Mesenchymal stem cell (in vitro differentiated cells and primary cell): Measurements from ENCODE around the gene ST8SIA6.

Experiments used
- DNase-seq: peaks from one replicate; pipeline ENCODE4 v3.0.0-alpha.2; 2013
- H2AFZ ChIP-seq: one replicate; pipeline ENCODE4 v1.6.1; 2013; ENCODE audit warnings: low read depth, mild to moderate bottlenecking, control low read depth, inconsistent platforms, low read length, moderate library complexity
- H2AK5ac ChIP-seq: 2 replicates; pipeline ENCODE4 v1.6.1; 2013; ENCODE audit warnings: low read length, moderate library complexity, mild to moderate bottlenecking, inconsistent platforms; ENCODE audit not compliant: severe bottlenecking
- H2BK120ac ChIP-seq: one replicate; pipeline ENCODE4 v1.6.1; 2013; ENCODE audit warnings: low read depth, mild to moderate bottlenecking, inconsistent platforms, low read length, moderate library complexity
- H2BK12ac ChIP-seq, 2 experiments: one replicate each; pipeline ENCODE4 v1.6.1; 2013; ENCODE audit warnings: inconsistent platforms in 2 of 2, low read length in 2 of 2, mild to moderate bottlenecking in 2 of 2, moderate library complexity in 2 of 2, control low read depth in 1 of 2
- H2BK15ac ChIP-seq: one replicate; pipeline ENCODE4 v1.6.1; 2013; ENCODE audit warnings: mild to moderate bottlenecking, low read depth, inconsistent platforms; ENCODE audit not compliant: poor library complexity, severe bottlenecking
- H2BK5ac ChIP-seq: 2 replicates; pipeline ENCODE4 v1.6.1; 2013; ENCODE audit warnings: low read depth, mild to moderate bottlenecking, low read length, control low read depth, inconsistent platforms; ENCODE audit not compliant: poor library complexity, severe bottlenecking
- H3K14ac ChIP-seq, 2 experiments: one replicate each; pipeline ENCODE4 v1.6.1; 2013; ENCODE audit warnings: inconsistent platforms in 2 of 2, low read length in 2 of 2, control low read depth in 1 of 2, mild to moderate bottlenecking in 1 of 2, moderate library complexity in 1 of 2
- H3K18ac ChIP-seq, 2 experiments: one replicate each; pipeline ENCODE4 v1.6.1; 2013; ENCODE audit warnings: inconsistent platforms in 2 of 2, low read length in 2 of 2, control low read depth in 1 of 2, low read depth in 1 of 2, mild to moderate bottlenecking in 1 of 2
- H3K23ac ChIP-seq, 2 experiments: one replicate each; pipeline ENCODE4 v1.6.1; 2013; ENCODE audit warnings: inconsistent platforms in 2 of 2, low read length in 2 of 2, mild to moderate bottlenecking in 2 of 2, moderate library complexity in 2 of 2, control low read depth in 1 of 2
- H3K27ac ChIP-seq: 2 replicates; pipeline ENCODE4 v1.5.1; 2013; ENCODE audit warnings: mild to moderate bottlenecking, moderate library complexity, low read length, control low read depth, inconsistent platforms; ENCODE audit not compliant: poor library complexity, severe bottlenecking
- H3K27me3 ChIP-seq, 2 experiments: 2 replicates each; pipeline versions ENCODE4 v1.6.1 to v1.7.0; 2013; ENCODE audit warnings: low read length in 2 of 2, mild to moderate bottlenecking in 2 of 2, moderate library complexity in 2 of 2, control low read depth in 1 of 2, inconsistent platforms in 1 of 2; ENCODE audit not compliant: control insufficient read depth in 1 of 2, insufficient read depth in 1 of 2
- H3K36me3 ChIP-seq, 2 experiments: 2 replicates each; pipeline versions ENCODE4 v1.6.1 to v1.7.0; 2013; ENCODE audit warnings: low read length in 2 of 2, control low read depth in 1 of 2, inconsistent platforms in 1 of 2, low read depth in 1 of 2, mild to moderate bottlenecking in 1 of 2; ENCODE audit not compliant: insufficient read depth in 2 of 2, control insufficient read depth in 1 of 2
- H3K4ac ChIP-seq, 2 experiments: one replicate each; pipeline ENCODE4 v1.6.1; 2013; ENCODE audit warnings: inconsistent platforms in 2 of 2, low read length in 2 of 2, mild to moderate bottlenecking in 2 of 2, moderate library complexity in 2 of 2, control low read depth in 1 of 2, low read depth in 1 of 2
- H3K4me1 ChIP-seq: 2 replicates; pipeline ENCODE4 v1.6.1; 2013; ENCODE audit warnings: low read depth, low read length, control low read depth; ENCODE audit not compliant: control insufficient read depth, insufficient read depth
- H3K4me2 ChIP-seq: 2 replicates; pipeline ENCODE4 v1.6.1; 2013; ENCODE audit warnings: low read length, mild to moderate bottlenecking, inconsistent platforms; ENCODE audit not compliant: poor library complexity, severe bottlenecking
- H3K4me3 ChIP-seq, 2 experiments: 2 replicates each; pipeline versions ENCODE4 v1.5.1 to v1.7.0; 2013; ENCODE audit warnings: low read length in 2 of 2, mild to moderate bottlenecking in 2 of 2, control low read depth in 1 of 2, low read depth in 1 of 2; ENCODE audit not compliant: insufficient read depth in 1 of 2
- H3K79me1 ChIP-seq: replicated peaks from 2 replicates; pipeline ENCODE4 v1.6.1; 2013; ENCODE audit warnings: mild to moderate bottlenecking, control low read depth, low read length, inconsistent platforms; ENCODE audit not compliant: poor library complexity, severe bottlenecking
- H3K9ac ChIP-seq: 2 replicates; pipeline ENCODE4 v1.7.0; 2013; ENCODE audit warnings: mild to moderate bottlenecking, low read length, moderate library complexity
- H3K9me3 ChIP-seq: 2 replicates; pipeline ENCODE4 v1.7.0; 2013; ENCODE audit warnings: mild to moderate bottlenecking, low read length; ENCODE audit not compliant: control insufficient read depth
- H4K8ac ChIP-seq: one replicate; pipeline ENCODE4 v1.6.1; 2013; ENCODE audit warnings: inconsistent platforms, mild to moderate bottlenecking, low read length, moderate library complexity
- H4K91ac ChIP-seq: one replicate; pipeline ENCODE4 v1.6.1; 2013; ENCODE audit warnings: mild to moderate bottlenecking, low read length, inconsistent platforms
- WGBS: methylation state at CpG from one replicate; pipeline ENCODE4 v1.1.7; 2013; ENCODE audit warnings: mixed read lengths; 5-methylcytosine and 5-hydroxymethylcytosine counted together

The ST8SIA6 gene

GRCh38 chr10:17435187-17435586 is 19.2 kb downstream of the ST8SIA6 start:
- H3K18ac ChIP-seq, result no peak overlapping the region
- no peak overlapping the region for H3K14ac ChIP-seq
- H2BK5ac ChIP-seq, result no peak overlapping the region
- H3K4ac ChIP-seq, result no peak overlapping the region
- H2AK5ac ChIP-seq, result no peak overlapping the region
- H2BK12ac ChIP-seq, result no peak overlapping the region
- H3K4me2 ChIP-seq, result no peak overlapping the region
- H3K27me3 ChIP-seq, result peaks cover 4 to 12% of the 10 kb centered on the region in 2 experiments
- H3K23ac ChIP-seq, result no peak overlapping the region
- H3K4me3 ChIP-seq, result no peak overlapping the region
- no peak overlapping the region for H2AFZ ChIP-seq
- no peaks in the 10 kb centered on the region for H3K9me3 ChIP-seq
- H2BK120ac ChIP-seq, result no peak overlapping the region
- no peak overlapping the region for H2BK15ac ChIP-seq
- no peak overlapping the region for H3K9ac ChIP-seq
- DNase-seq, result no peak
- H3K36me3 ChIP-seq, result no peaks in the 10 kb centered on the region
- no peak overlapping the region for H3K27ac ChIP-seq
- H4K8ac ChIP-seq, result no peak overlapping the region
- no peak overlapping the region for H4K91ac ChIP-seq
- H3K79me1 ChIP-seq, result no peaks in the 10 kb centered on the region
- no peaks in the 10 kb centered on the region for H3K4me1 ChIP-seq

- peaks cover 4 to 24% of the 10 kb centered on the region in 2 experiments for H3K27me3 ChIP-seq
- 76% methylated on average over 6 of the region's 6 CpGs for WGBS
These were observed 21.7 kb downstream of the ST8SIA6 start for GRCh38 chr10:17432723-17433122.

GRCh38 chr10:17431871-17432311 is 22.5 kb downstream of the ST8SIA6 start:
- no peak overlapping the region for H3K27ac ChIP-seq
- 81% methylated on average over 7 of the region's 7 CpGs for WGBS
- H3K79me1 ChIP-seq, result no peaks in the 10 kb centered on the region
- no peak overlapping the region for H3K14ac ChIP-seq
- no peak for DNase-seq
- H3K4me3 ChIP-seq, result no peak overlapping the region
- H2AK5ac ChIP-seq, result no peak overlapping the region
- H3K4me1 ChIP-seq, result no peaks in the 10 kb centered on the region
- H4K91ac ChIP-seq, result no peak overlapping the region
- no peak overlapping the region for H3K4ac ChIP-seq
- H3K36me3 ChIP-seq, result no peaks in the 10 kb centered on the region
- no peak overlapping the region for H4K8ac ChIP-seq
- H3K27me3 ChIP-seq, result peaks cover 4 to 27% of the 10 kb centered on the region in 2 experiments
- H3K18ac ChIP-seq, result no peak overlapping the region
- no peak overlapping the region for H2AFZ ChIP-seq
- H2BK15ac ChIP-seq, result no peak overlapping the region
- no peak overlapping the region for H2BK12ac ChIP-seq
- H3K9me3 ChIP-seq, result no peaks in the 10 kb centered on the region
- no peak overlapping the region for H3K9ac ChIP-seq
- no peak overlapping the region for H3K23ac ChIP-seq
- no peak overlapping the region for H2BK120ac ChIP-seq
- no peak overlapping the region for H2BK5ac ChIP-seq
- no peak overlapping the region for H3K4me2 ChIP-seq

More at GRCh38 chr10:17432723-17433122, 21.7 kb downstream of the ST8SIA6 start:
- Histone ChIP-seq H3K79me1 (no peaks in the 10 kb centered on the region), H2AFZ (no peak overlapping the region), H3K36me3 (no peaks in the 10 kb centered on the region), H3K23ac (no peak overlapping the region), H3K27ac (no peak overlapping the region), H3K14ac (no peak overlapping the region), H2AK5ac (no peak overlapping the region), H2BK15ac (no peak overlapping the region), H2BK12ac (no peak overlapping the region), H3K18ac (no peak overlapping the region), H3K9ac (no peak overlapping the region), H3K4me2 (no peak overlapping the region), H3K9me3 (no peaks in the 10 kb centered on the region), H2BK120ac (no peak overlapping the region), H3K4ac (no peak overlapping the region), H3K4me1 (no peaks in the 10 kb centered on the region), H4K91ac (no peak overlapping the region), H4K8ac (no peak overlapping the region), H3K4me3 (no peak overlapping the region), H2BK5ac (no peak overlapping the region)
- DNase-seq, result no peak

- H3K14ac ChIP-seq, result no peak overlapping the region
- no peak overlapping the region for H4K8ac ChIP-seq
- no peaks in the 10 kb centered on the region for H3K79me1 ChIP-seq
- H2BK12ac ChIP-seq, result no peak overlapping the region
- H3K27me3 ChIP-seq, result peaks cover 4 to 31% of the 10 kb centered on the region in 2 experiments
- H3K4ac ChIP-seq, result no peak overlapping the region
- 31% methylated on average over 5 of the region's 7 CpGs for WGBS
- H2BK5ac ChIP-seq, result no peak overlapping the region
- H2BK15ac ChIP-seq, result no peak overlapping the region
- DNase-seq, result peak; percentile 71
- no peak overlapping the region for H2AFZ ChIP-seq
- H3K9me3 ChIP-seq, result no peaks in the 10 kb centered on the region
- H3K18ac ChIP-seq, result no peak overlapping the region
- H4K91ac ChIP-seq, result no peak overlapping the region
- H3K36me3 ChIP-seq, result no peaks in the 10 kb centered on the region
- peak overlapping the region; percentile 32 for H3K9ac ChIP-seq
- no peak overlapping the region for H3K23ac ChIP-seq
- H2AK5ac ChIP-seq, result no peak overlapping the region
- H3K4me2 ChIP-seq, result no peak overlapping the region
- H3K4me1 ChIP-seq, result no peaks in the 10 kb centered on the region
- H2BK120ac ChIP-seq, result no peak overlapping the region
- no peak overlapping the region for H3K27ac ChIP-seq
- no peak overlapping the region for H3K4me3 ChIP-seq
These were observed 23.6 kb downstream of the ST8SIA6 start for GRCh38 chr10:17430647-17431355.
